GM21825 (cell line): Measurements from ENCODE around the gene ASB7.
A peak's percentile ranks its signal among the peaks of the same experiment; 100 is the strongest.
"Not testable (repeated sequence)": the region's sequence is repeated elsewhere in the genome, so short reads cannot be mapped to it uniquely, and the experiment has no call there.

Experiments used
- ATAC-seq: cut with Tn5 transposase; IDR thresholded peaks from one replicate; pipeline ENCODE4 v1.9.1; 2021; ENCODE audit warnings: mild to moderate bottlenecking, moderate library complexity; ENCODE audit not compliant: unreplicated experiment

Gene ASB7, protein sequence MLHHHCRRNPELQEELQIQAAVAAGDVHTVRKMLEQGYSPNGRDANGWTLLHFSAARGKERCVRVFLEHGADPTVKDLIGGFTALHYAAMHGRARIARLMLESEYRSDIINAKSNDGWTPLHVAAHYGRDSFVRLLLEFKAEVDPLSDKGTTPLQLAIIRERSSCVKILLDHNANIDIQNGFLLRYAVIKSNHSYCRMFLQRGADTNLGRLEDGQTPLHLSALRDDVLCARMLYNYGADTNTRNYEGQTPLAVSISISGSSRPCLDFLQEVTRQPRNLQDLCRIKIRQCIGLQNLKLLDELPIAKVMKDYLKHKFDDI

DNA sequence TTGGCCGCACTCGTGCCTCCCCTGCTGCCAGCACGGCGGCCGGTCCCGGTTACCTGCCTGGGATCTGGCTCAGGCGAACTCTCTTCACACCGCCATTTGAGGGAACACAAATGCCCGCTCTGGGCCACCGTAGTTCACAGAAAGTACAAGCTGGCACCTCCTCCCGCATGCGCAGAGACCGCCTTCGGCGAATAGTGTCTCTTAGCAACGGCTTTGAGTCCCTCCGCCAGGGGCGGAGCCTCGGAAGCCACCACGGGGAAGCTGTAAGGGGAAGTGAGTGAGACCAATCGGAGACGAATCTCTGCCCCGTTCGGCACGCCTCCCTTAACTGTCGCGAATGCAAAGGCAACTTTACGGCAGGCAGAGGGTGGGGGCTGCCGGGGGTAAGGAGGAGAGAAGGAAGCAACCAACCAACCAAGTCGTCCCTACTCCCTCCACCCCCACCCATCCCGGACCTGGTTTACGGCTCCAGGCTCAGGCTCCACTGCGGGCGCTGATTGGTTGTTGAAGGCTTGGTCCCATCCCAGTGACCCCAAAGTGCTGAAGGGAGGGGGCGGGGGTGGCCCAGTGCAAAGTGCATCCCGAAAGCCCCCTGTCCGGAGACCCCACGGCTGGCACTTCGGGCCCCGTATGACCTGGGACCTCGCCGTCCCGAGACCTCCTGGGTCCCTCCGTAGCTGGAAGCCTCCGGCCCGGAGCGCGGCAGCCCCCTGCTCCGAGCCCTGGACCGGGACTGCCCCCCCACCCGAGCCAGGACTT is at the start of gene ASB7, which contains the start of gene LINS1:
Gene ASB7 (plus strand): TSS at position 526 of the 759 bp plus-strand sequence. CDS start 9,628 bp downstream, outside the sequence.
Gene LINS1 (minus strand): TSS at position 121 of the 759 bp plus-strand sequence. CDS start 21,342 bp downstream, outside the sequence.
- peak; percentile 87 for ATAC-seq

DNA sequence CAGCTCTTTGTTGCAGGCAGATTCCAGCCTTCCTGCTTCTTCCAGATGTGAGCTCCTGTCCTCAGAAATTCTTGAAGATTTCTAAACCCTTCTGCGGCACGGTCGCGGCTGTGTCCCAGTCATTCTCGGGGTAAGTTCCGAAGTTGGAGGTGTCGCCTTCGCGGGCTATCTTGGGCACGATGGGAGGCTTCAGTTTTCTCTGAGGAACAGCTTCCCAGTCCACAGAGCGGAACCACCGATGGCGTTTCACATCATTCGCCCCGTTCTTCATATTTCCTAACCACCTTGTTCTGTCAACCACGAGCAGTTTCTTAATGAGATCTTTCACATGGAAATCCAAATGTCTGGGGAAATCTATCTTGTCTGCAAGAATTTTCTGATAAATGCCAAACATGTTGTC is 48.9 kb upstream of the ASB7 start:
- ATAC-seq, result no peak

DNA sequence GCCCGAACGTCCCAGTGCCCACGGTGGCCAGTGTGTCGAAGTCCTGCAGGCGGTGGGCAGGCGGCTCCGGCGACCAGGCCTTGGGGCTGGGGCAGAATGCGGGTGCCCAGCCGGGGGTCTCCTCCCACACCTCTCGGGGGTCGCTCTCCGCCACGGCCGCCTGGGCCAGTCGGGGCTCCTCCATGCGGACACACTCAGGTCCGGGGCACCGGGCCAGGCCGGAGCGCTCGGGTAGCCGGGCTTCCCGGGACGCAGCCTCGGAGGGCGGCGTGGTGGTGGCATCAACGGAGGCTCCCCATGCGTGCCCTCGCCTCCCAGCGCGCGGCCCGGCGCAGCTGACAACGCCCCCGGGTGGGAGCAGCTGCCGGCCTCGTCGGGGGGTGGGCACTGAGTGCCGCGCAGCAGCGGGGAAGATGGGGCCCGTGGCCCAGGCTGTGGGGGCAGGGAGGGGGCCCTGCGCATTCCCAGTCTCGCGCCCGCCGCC is 43.6 kb upstream of the ASB7 start:
- ATAC-seq, result no peak

DNA sequence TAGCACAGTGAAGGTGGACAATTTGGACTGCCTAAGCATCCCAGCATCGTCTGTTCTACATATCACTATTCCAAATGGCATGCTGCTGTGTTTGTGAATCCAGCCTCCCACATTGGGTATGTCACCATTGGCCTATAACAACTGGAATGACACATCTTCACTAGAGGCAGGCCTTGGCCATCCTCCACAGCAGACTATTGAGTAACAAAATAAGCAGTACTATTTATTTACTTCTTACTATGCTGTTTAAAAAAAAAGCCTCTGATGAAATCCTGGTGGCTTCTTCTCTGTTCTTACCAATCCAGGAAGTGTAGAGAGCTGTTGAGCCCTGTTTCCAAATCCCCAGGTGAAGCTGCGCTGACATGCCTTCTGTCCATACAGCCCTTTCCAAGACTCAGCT is 43.1 kb upstream of the ASB7 start:
- ATAC-seq, result no peak

DNA sequence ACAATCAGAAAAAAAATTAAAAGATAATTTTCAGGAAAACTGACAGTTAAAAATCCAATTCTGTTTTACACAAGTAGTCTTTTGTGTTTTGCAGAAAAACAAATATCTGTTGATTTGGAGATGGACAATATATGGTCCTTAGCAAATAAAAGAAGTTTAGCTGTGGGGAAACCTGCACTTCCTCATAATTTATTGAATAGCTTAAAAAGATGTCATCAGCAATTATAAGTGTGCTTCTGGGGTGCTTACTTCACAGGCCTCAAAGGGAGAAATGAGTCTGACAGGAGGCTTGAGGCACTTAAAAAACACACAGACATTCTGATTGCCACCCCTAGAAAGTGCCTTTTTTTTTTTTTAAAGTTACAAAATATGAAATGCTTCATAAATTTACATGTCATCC is 42.1 kb upstream of the ASB7 start:
- no peak for ATAC-seq

DNA sequence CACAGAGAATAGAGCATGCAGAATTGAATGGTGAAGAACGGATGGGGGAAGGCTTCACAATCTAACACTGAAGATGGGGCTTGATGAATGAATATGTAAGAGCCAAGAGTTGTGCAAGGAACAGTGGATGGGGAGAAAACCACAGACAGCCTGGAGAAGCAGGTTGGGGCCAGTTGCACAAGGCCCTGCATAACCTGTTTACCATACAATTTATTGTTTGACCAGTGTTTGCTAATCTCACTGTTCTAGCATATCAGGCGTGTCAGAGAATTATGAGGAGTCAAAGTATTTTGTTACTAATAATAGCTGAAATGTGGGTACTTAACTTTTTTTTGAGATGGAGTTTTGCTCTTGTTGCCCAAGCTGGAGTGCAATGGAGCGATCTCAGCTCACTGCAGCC is 36.8 kb upstream of the ASB7 start:
- no peak for ATAC-seq

DNA sequence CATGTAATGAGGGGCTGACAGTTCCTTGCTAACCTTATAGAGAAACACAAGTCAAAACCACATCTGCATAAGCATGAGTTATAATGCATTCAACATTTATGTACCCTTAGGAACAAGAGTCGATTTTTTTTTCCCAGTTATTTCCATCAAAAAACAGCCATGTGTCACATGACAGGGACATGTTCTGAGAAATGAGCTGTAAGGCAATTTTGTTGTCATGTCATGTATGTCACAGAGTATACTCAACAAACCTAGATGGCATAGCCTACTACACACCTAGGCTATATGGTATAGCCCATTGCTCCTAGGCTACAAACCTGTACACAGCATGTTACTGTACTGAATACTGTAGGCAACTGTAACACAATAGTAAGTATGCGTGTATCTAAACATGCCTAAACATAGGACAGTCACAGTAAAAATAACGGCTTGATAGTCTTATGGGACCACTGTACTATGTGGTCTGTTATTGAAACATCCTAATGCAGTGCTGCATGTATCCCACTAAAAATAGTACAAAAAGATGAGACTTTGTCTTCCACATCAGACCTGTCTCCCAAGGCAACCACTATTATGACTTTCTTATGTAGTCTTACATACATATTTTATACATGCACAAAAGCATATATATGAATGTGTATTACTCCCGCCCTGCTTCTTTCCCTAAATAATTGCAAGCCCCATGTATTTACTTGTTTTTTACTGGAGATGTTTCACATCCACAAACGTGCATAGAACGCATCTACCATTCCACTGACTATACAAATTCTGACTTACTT is 35.4 kb upstream of the ASB7 start:
- ATAC-seq, result no peak

DNA sequence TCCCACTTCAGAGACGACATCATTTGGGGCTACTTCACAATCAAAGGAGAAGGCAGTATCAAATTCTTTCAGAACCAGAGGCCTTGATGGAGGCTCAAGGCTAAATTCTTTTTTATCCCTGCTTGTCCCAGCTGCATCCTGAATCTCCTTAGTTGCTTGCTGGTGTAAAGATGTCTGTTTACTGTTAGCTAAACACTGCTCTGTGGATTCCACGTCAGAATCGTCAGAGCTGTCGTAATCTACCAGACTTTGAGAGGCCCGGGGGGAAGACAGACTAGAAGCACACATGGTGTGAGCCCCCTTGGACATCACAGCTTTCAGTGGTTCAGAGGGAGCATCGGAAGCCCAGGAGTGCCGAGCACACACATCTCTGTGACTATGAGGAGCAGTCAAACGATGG is 33.0 kb upstream of the ASB7 start:
- no peak for ATAC-seq

DNA sequence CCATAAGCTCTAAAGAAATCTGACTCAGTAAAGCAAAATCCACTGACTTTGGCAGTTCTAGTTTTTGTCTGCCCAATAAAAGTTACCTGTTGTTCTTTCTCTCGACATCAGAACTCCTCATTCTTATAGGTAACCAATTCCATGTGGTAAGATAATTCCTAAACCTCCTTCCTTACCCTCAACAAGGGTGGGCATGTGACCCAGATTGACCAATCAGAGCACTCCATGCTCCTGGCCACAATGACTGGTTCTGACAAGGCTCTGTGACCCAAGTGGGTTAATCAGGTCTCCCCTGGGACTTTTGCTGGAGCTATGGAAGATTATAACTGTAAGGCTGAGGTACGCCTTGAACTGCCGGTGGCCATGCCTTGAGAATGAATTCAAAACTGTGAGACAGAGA is 32.1 kb upstream of the ASB7 start:
- peak; percentile 39 for ATAC-seq

DNA sequence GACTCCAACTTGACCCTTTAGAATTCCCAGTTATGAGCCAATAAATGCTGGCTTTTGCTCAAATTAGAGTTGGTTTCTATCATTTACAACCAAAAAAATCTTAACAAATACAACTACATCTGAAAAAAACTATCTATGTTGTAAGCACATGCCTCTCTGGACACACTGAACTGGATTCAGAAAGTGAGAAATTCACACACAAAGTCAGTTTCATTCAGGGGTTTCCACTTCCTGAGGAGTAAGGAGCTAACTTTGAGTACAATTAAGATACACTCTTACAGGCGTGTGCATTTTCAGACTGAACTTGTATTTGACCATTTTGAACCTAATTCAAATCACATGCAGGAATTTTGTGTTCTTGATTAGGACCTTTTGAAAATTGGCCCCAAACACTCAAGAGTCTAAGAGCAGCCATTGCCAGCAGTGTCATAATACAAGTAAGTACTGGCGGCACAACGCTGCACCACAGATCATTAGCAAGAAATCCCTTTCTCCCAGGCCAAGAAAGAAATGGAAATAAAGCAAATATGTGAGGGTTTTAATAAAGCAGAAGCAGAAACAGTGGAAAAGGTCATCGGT is 31.6 kb upstream of the ASB7 start:
- peak; percentile 87 for ATAC-seq

DNA sequence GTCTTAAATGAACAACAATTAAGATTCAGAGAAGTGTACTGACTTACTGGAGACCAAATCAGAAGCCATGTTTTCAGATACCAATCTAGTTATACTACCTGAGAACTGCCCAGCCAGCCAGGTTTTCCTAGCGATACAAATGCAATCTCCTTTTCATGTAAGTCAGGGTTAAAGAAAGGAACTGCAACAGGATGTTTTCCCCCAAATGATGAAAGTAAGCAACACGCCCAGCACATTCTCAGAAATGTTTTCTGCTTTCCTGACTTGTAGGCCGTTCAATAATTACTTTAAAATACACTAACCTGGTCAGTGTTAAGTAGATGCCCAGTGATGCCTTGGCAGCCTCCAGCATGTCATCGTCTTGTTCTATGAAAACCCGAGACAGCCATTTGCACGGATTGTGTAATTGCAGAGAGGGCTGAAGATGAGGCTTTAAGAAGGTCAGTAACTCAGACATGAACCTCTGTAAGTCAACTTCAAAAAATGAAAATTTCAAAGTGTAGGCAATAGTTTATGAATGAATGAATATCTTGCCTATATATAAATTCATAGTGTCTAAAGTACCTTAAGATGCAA is 30.7 kb upstream of the ASB7 start:
- ATAC-seq, result no peak

DNA sequence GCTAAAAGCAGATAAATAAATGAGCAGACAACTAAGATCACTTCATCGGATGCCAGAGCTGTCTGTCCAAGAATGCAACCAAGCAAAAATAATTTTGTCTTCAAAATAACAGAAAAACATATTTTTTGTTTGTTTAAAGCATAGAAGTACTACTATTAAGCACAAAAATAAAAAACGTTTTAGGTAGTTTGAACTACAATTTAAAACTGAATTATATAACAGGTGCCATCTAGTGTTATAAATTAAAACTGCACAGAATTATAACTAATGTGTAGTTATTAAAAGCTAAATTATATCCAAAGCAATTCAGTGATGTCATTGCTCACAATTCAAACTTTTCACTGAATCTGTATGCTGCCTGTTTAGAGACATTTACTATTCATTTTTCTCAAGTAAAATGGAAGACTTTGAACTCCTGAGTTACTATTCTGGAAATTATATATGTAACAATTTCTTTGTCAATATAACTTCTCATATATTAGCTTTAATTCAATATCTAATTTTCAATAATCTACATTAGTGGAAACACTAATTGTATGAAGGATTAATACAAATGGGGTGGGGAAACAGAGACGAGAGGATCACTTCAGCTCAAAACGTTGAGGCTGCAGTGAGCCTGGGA is 29.9 kb upstream of the ASB7 start:
- no peak for ATAC-seq

DNA sequence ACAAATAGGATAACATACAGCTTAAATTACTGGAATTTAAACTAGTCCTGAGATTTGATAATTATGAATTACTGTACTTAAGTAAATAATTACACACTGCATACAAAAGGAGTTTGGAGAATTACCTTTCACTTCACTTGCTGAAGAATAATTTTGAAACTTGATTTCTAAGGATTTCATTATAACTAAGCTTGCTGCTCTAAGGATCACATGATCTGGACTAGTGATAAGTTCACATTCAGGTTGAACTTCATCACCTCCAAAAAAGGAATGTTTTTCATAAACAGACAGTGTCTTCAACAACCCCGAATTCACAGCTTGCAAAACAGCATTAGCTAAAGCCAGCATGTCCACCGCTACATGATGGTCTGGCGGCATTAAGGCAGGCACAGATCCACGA is 28.9 kb upstream of the ASB7 start:
- ATAC-seq, result no peak

DNA sequence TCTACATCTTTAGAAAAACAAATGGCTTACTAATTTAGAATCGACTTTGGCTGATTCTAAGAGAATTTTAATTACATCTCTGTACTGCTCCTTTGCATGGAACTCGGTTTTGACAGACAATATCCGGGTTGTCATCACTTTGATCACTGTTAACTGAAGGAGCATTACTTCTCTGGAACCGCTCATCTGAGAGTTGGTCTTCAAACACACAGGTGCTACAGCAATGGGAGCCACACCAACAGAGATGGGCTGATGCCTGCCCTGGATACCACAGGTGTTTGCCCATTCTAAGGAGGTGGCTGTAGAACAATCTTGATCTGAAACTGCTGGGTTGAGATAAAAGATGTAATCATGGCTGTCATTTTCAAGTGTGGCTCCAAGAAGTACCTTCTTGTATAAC is 22.0 kb upstream of the ASB7 start:
- ATAC-seq, result no peak

DNA sequence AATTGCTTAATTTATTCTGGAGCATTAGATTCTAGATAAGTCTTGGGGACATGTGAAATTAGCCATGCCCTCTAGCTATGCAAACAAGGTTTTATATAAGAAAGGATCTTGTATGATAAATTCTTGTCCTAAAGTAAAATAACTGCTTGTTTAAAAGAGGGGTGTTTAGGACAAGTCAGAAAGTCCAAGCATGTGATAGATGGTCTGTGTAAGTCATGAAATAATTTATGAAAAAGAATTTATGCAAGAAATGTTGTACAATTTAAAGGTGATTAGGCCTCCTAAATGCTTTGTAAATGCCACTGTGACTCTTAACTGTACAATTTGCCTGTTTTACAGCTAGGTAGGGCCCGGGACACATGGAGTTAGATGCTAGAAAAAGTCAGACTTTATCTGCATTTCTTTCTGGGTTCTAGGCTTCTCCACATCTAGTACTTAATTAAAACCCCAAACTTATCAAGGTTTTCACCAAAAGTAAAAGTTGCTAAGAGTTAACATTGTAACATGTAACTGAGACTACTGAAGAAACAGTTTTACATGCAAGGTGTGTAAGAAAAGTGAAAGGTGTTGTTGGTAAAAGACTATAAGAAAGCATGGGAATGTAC is 13.6 kb upstream of the ASB7 start:
- no peak for ATAC-seq

DNA sequence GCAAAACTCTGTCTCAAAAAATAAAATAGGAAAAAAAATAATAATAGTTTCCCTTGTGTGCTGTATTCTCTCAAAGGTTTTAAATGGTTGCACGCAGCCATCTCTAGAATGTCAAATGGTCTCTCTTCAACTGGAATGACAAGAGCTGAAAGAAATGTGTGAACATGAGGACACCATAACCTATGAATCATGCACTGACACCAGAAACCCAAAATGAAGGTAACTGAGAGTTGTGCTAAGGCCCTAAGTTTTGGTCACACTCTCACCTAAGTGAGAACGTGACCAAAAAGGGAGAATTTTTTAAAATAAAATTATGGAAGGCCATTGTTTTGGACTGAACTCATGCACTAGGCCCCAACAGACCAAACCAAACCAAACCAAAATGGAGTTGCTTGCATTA is 11.2 kb upstream of the ASB7 start:
- ATAC-seq, result not testable (repeated sequence)

DNA sequence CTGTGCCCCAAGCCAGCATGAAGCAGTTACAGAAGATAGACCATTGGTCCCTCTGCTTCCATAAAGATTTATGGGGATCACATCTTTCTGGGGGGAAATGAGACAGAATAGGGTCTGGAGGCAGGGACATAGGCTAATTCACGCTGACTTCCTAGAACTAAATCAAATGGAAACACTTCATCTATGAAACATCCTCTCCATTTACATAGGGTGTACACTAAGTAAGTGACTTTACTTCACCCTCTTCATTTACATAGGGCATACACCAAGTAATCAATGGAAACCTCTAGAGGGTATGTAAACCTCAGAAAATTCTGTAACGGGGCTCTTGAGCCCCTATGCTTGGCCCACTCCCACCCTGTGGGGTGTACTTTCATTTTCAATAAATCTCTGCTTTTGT is 10.6 kb upstream of the ASB7 start:
- ATAC-seq, result no peak

DNA sequence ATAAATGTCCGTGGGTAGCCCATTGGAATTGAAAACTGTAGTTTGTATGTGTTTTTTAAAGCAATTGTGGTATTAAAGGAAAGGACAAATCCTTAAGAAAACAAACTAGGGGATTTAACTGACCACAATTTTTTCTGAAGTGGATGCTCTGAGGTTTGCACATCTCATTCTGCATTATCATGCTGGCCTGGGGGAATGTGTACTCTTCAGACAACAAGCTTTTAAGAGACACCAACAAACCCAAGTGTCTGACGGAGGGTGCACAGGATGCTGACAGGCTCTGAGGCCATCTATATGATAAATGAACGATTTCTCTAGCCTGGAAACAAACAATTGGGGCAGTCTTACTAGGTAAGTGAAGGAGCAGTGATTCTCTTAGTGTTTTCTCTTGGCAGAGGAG is 9.5 kb upstream of the ASB7 start:
- no peak for ATAC-seq

DNA sequence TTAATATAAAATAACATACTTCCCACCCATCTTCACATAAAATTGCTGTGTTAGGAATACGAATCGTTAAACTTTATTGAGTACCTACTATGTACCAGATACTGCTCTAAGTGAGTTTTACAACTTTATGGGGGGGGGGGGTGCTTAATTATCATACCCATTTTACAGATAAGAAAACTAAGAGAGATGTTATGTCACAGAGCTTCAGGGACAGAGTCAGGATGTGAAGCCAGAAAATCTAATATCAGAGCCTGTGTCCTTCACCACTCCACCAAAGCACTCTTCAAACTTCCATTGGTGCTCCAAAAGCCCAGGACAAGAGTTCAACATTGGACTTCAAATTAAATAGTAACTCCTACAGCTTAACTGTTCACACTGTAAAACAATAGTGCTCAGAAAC is 9.0 kb upstream of the ASB7 start:
- ATAC-seq, result no peak

DNA sequence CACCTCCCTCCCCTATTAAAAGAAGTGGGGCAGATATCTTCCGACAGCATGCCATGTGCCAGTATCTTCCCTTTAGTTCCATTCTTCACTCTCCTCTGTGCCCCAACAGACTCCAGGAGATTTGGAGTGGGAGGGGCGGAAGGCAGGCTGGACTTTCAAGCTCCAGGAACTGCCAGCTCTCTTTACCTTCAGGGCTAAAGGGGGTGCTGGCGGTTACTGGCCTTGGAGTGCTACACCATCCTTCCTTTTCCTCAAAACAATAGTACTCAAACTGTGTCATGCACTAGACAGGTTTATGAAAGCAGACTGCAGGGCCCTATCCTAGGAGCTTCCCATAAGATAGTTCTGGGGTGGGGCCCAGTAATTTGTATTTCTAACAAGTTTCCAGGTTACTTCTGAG is 6.4 kb upstream of the ASB7 start:
- no peak for ATAC-seq
